ENCODE data around the gene OXA1L.

GRCh38 chr14:22813145-22813544, 46.7 kb downstream of the OXA1L start:
- TF ChIP-seq CTCF (IDR thresholded peaks at IDR 0.05 in 2 of 3, conservative IDR thresholded peaks at IDR 0.05 in 1 of 3; ENCODE audit: borderline replicate concordance in 1 of 3, insufficient read depth in 1 of 3, low read depth in 2 of 3, low read length in 2 of 3) (no peak), POLR2A (IDR thresholded peaks at IDR 0.05; ENCODE audit: borderline replicate concordance, extremely low read depth, insufficient read depth, insufficient read length) (no peak), EGR1 (IDR thresholded peaks at IDR 0.05; ENCODE audit: low read depth) (no peak), CEBPB (IDR thresholded peaks at IDR 0.05; ENCODE audit: low read depth) (no peak)
- TF ChIP-seq, protein P1, sequence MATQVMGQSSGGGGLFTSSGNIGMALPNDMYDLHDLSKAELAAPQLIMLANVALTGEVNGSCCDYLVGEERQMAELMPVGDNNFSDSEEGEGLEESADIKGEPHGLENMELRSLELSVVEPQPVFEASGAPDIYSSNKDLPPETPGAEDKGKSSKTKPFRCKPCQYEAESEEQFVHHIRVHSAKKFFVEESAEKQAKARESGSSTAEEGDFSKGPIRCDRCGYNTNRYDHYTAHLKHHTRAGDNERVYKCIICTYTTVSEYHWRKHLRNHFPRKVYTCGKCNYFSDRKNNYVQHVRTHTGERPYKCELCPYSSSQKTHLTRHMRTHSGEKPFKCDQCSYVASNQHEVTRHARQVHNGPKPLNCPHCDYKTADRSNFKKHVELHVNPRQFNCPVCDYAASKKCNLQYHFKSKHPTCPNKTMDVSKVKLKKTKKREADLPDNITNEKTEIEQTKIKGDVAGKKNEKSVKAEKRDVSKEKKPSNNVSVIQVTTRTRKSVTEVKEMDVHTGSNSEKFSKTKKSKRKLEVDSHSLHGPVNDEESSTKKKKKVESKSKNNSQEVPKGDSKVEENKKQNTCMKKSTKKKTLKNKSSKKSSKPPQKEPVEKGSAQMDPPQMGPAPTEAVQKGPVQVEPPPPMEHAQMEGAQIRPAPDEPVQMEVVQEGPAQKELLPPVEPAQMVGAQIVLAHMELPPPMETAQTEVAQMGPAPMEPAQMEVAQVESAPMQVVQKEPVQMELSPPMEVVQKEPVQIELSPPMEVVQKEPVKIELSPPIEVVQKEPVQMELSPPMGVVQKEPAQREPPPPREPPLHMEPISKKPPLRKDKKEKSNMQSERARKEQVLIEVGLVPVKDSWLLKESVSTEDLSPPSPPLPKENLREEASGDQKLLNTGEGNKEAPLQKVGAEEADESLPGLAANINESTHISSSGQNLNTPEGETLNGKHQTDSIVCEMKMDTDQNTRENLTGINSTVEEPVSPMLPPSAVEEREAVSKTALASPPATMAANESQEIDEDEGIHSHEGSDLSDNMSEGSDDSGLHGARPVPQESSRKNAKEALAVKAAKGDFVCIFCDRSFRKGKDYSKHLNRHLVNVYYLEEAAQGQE (IDR thresholded peaks at IDR 0.05; ENCODE audit: low read depth) = no peak
